Right lobe of liver (tissue), 6 donors: Measurements from ENCODE around the gene DHRS1. TPM values are rescaled to one million over a fixed set of nuclear protein-coding genes. Genes with fewer than 3 reads are reported as not detected.

Experiments used
- ATAC-seq, 4 donors: fragments of 200-7000 bp; cut with Tn5 transposase; one replicate each; pipeline ENCODE4 v1.9.1; 2020; ENCODE audit warnings: mild to moderate bottlenecking in 4 of 4, moderate library complexity in 4 of 4
- DNase-seq, 3 donors: peaks; one replicate each; pipeline ENCODE4 v3.0.0-alpha.2; 2020
- H3K27ac ChIP-seq, 3 donors: fragments of 200-600 bp; one replicate each; pipeline ENCODE4 v1.8.0; 2022
- H3K27me3 ChIP-seq, 2 donors: fragments of 200-600 bp; one replicate each; pipeline ENCODE4 v1.8.0; 2022
- H3K36me3 ChIP-seq, 4 donors: fragments of 200-600 bp; sonication (generic) in 1 of 4; one replicate each; pipeline versions ENCODE4 v1.5.1 to v1.8.0; 2017 to 2022; ENCODE audit warnings: control low read depth in 1 of 4
- H3K4me1 ChIP-seq, 4 donors: fragments of 200-600 bp; sonication (generic) in 1 of 4; one replicate each; pipeline versions ENCODE4 v1.5.1 to v1.8.0; 2017 to 2022; ENCODE audit warnings: control low read depth in 1 of 4
- H3K4me3 ChIP-seq, 3 donors: fragments of 200-600 bp; one replicate each; pipeline ENCODE4 v1.8.0; 2022
- H3K9me3 ChIP-seq, 4 donors: fragments of 200-600 bp; sonication (generic) in 1 of 4; one replicate each; pipeline versions ENCODE4 v1.5.1 to v1.8.0; 2017 to 2022; ENCODE audit warnings: control low read depth in 1 of 4
- POLR2A ChIP-seq: fragments of 450-650 bp; IDR thresholded peaks from one replicate; pipeline ENCODE4 v1.6.1; 2017; ENCODE audit warnings: antibody characterized with exemption, mild to moderate bottlenecking
- WGBS: methylation state at CpG from one replicate; pipeline ENCODE4 v1.1.6; 2018; ENCODE audit warnings: low coverage, low lambda C conversion rate; ENCODE audit not compliant: insufficient coverage; ENCODE audit errors: missing lambda C conversion rate; 5-methylcytosine and 5-hydroxymethylcytosine counted together
- intact Hi-C, 2 donors: fragments of 100-400 bp; cut with DNase I; formaldehyde crosslinking; loops; one replicate each; pipeline versions ENCODE4 v1.11.2 to v1.14.1; 2022
- total RNA-seq, 6 experiments: library from RNA; depleted of rRNA in 2 of 6; stranded (reverse); fragments of >200 nt in 2 of 6; fragmentation: NEBNext Ultra II Directional in 3 of 6; extraction: Animal tissue kit (Norgen Biotek cat#: 25700) in 3 of 6; gene quantifications; one replicate each; pipeline versions ENCODE4 v1.1.0 to v1.2.4, GENCODE V29; 2016 to 2023
- TF ChIP-seq, protein P1 (sequence below), 4 donors: fragments of 200-600 bp in 3 of 4; fragments of 450-650 bp in 1 of 4; IDR thresholded peaks; one replicate each; pipeline versions ENCODE4 v1.5.1 to v1.8.0; 2016 to 2022; ENCODE audit warnings: antibody characterized with exemption in 4 of 4, mild to moderate bottlenecking in 2 of 4
- donor health status: DM: no; HTN: yes; CAD: no.
- donor health status: DM: no; HTN: no; CAD: no.
- donor health status: DM: no; HTN: no; CAD: no.
- donor health status: DM: no; HTN: yes; CAD: no.
- donor health status: DM: no; HTN: yes; CAD: no.

DHRS1 gene
- total RNA-seq, 6 experiments from 2014 or later = 49.1 to 89.3 (median 60.1) TPM

GRCh38 chr14:24254630-24255392 is 44.8 kb downstream of the DHRS1 start:
- Histone ChIP-seq H3K4me1 (no peaks in the 10 kb centered on the region), H3K4me3 (no peak overlapping the region), H3K27ac (no peak overlapping the region), H3K36me3 (no peaks in the 10 kb centered on the region), H3K27me3 (no peaks in the 10 kb centered on the region), H3K9me3 (no peaks in the 10 kb centered on the region)
- DNase-seq = no peak
- TF ChIP-seq, protein P1, sequence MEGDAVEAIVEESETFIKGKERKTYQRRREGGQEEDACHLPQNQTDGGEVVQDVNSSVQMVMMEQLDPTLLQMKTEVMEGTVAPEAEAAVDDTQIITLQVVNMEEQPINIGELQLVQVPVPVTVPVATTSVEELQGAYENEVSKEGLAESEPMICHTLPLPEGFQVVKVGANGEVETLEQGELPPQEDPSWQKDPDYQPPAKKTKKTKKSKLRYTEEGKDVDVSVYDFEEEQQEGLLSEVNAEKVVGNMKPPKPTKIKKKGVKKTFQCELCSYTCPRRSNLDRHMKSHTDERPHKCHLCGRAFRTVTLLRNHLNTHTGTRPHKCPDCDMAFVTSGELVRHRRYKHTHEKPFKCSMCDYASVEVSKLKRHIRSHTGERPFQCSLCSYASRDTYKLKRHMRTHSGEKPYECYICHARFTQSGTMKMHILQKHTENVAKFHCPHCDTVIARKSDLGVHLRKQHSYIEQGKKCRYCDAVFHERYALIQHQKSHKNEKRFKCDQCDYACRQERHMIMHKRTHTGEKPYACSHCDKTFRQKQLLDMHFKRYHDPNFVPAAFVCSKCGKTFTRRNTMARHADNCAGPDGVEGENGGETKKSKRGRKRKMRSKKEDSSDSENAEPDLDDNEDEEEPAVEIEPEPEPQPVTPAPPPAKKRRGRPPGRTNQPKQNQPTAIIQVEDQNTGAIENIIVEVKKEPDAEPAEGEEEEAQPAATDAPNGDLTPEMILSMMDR (IDR thresholded peaks at IDR 0.05) = no peak
- TF ChIP-seq POLR2A = no peak
- WGBS = 91% methylated on average over 6 of the region's 19 CpGs
- intact Hi-C loops = no loop called here
- ATAC-seq = no peak

- WGBS = no CpG with 5 or more reads among the region's 7 CpGs
- no peak for DNase-seq
- no peak overlapping the region for H3K4me3 ChIP-seq
- no peak overlapping the region for H3K27ac ChIP-seq
- no peak for ATAC-seq
- intact Hi-C loops = no loop called here
- H3K27me3 ChIP-seq = no peaks in the 10 kb centered on the region
- no peaks in the 10 kb centered on the region for H3K4me1 ChIP-seq
- TF ChIP-seq, protein P1 (IDR thresholded peaks at IDR 0.05) = no peak
- H3K9me3 ChIP-seq = no peaks in the 10 kb centered on the region
- no peaks in the 10 kb centered on the region for H3K36me3 ChIP-seq
These were observed 45.6 kb downstream of the DHRS1 start for GRCh38 chr14:24253936-24254335.

GRCh38 chr14:24252289-24253124 is 47.1 kb downstream of the DHRS1 start:
- intact Hi-C loops = no loop called here
- TF ChIP-seq, protein P1 (IDR thresholded peaks at IDR 0.05) = no peak
- TF ChIP-seq POLR2A = no peak
- Histone ChIP-seq H3K4me1 (no peaks in the 10 kb centered on the region), H3K9me3 (no peaks in the 10 kb centered on the region), H3K36me3 (no peaks in the 10 kb centered on the region), H3K27ac (no peak overlapping the region), H3K4me3 (no peak overlapping the region), H3K27me3 (no peaks in the 10 kb centered on the region)
- ATAC-seq = no peak
- WGBS = no CpG with 5 or more reads among the region's 11 CpGs
- DNase-seq = no peak

DNA sequence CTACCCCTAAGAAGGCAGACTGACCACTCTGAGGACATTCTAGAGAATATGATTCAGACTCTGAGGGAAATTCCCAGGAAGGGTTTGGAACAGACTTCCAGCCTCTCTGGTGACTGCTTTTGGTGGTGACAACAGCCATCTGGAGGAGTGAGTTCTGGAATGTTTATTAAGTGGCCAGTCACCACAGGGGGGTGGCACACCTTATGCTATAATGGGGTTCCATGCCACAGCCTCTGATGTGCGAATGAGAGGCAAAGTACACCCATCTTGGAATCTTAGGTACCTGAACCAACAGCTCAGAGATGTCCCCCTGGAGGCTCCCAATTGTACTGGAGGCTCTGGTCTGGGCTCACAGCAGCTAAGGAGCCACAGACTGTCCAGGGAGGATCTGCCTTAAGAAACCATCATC is 47.7 kb downstream of the DHRS1 start:
- no peak for DNase-seq
- no peak for TF ChIP-seq POLR2A
- TF ChIP-seq, protein P1 (IDR thresholded peaks at IDR 0.05) = no peak
- Histone ChIP-seq H3K4me1 (no peaks in the 10 kb centered on the region), H3K4me3 (no peak overlapping the region), H3K36me3 (no peaks in the 10 kb centered on the region), H3K27me3 (no peaks in the 10 kb centered on the region), H3K9me3 (no peaks in the 10 kb centered on the region), H3K27ac (no peak overlapping the region)
- no peak for ATAC-seq
- intact Hi-C loops = no loop called here
- whole genome bisulfite sequencing = no CpG with 5 or more reads among the region's 1 CpG
